Fibroblast of peridontal ligament (primary cell): ENCODE measurements around the gene ZBTB7C.
"Not testable (repeated sequence)": the region's sequence is repeated elsewhere in the genome, so short reads cannot be mapped to it uniquely, and the experiment has no call there.

Source experiments
- DNase-seq: peaks from one replicate; pipeline ENCODE4 v3.0.0-alpha.2; 2010; ENCODE audit errors: extremely low read depth

ZBTB7C gene

GRCh38 chr18:48408727-48409590 is at the start of gene ZBTB7C:
Gene ZBTB7C, minus strand, starts transcription at chr18:48409383.
- no peak for DNase-seq

- DNase-seq: no peak
Observed at GRCh38 chr18:48456838-48457237, 47.7 kb upstream of the ZBTB7C start.

- DNase-seq: peak; percentile 94
Observed at GRCh38 chr18:48455555-48456478, 46.6 kb upstream of the ZBTB7C start.

DNA sequence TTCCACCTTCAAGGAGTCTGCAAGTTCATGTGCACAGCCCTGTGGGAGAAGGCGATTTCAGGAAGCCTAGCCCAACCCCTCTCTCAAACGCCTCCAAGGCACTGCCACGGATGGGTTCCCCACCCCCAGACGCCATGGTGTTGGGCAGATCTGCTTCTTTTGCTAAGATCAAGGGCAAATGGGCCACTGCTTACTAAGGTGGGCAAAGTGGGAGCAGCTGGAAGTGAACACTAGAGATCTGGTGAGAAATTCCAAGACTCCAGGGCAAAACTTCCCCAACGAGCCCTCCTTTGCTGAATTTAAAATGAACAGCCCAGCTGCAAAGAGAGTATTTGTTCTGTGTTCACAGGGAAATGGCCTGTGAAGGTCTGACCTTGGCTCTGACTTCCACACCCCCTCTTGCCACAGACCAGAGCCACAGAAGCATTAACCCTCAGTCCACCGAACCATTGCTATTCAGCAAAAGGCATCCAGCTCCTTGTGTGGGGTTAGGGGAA is 45.1 kb upstream of the ZBTB7C start:
- no peak for DNase-seq

DNA sequence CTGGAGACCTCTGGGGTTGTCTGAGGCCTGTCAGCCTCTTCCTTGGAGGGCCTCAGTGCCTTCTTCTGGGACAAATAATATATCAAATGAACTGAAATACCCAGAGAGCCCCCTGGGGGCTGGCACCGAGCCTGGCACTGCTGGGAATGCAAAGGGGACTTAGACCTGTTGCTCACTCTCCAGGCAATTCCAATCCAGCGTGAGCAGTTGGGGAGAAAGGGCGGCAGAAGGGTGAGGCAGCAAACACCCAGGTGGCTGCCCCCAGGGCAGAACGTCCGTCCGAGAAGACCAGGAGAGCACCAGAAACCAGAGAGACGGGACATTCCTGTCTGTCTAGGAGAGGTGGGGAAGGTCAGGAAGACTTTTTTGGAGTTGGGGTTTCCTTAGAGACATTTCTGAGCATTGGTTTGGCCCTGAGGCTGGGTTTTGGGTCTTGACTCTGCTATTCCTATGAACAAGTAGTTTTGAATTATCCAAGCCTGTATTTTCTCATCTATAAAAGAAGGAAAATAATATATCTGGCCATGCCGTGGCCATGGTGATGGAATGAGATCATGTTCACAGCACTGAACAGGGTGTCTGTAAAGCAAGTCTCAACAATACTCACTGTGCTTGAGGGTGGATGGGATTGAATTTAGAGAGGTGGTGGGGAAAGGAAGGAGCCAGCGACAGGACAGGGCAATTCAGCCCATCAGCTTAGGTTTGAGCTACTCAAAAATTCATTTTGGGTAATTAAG is 44.3 kb upstream of the ZBTB7C start:
- no peak for DNase-seq

DNA sequence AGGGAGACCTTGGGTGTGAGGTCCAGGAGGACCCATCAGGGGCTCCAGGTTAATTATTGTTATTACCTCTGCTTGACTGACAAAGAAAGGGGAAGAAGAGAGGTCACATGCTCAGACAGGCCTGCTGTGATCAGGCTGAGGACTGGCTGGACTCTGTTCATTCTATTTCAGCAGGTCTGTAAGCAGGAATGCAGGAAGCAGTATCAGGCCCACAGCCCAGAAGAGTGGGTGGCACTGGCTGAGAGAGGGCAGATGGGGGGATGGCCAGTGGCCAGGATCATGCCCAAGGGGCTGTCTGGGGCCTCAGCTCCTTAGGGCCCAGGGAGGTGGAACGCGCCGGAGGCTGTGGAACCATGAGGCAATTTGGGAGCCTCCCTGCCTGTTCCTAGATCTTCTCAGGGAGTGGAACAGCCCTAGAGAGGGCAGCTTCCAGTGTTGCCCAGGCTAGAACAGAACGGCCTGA is 43.7 kb upstream of the ZBTB7C start:
- DNase-seq: no peak

DNA sequence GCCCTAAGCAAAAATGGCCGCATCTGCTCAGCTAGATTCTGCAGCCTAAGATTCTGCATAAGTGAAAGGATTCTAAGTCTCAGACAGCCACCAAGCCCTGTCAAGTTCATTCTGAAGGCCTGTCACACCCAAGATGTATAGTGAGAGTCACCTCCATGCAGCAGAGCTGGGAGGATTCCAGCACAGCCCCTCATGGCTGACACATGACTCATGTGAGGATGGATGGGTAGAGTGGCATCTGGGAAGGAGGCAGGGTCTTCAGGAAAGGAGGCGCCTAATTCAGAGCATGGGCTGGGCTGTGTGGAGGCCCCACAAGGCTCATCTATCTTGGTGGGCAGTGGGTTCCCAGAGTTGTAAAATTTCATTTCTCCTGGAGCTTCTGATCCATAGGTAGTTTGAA is 41.5 kb upstream of the ZBTB7C start:
- no peak for DNase-seq

GRCh38 chr18:48446582-48447225 is 37.5 kb upstream of the ZBTB7C start:
- peak; percentile 90 for DNase-seq

DNA sequence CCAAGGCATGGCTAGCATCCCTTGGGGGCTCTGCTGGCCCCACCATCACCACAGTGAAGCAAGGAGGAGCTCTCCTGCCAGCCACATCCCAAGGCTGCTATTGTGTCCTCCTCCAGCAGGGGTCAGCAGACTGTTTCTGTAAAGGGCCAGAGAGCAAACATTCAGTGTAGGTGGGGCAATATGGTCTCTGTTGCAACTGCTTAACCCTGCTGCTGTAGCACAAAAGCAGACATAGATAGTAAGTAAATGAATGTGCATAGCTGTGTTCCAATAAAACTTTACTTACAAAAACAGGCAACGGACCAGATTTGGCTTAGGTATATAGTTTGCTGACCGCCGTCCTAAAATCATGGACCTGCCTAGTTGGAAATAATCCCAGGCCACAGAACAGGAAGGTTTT is 36.4 kb upstream of the ZBTB7C start:
- peak; percentile 84 for DNase-seq

- peak; percentile 43 for DNase-seq
Observed at GRCh38 chr18:48442761-48443160, 33.6 kb upstream of the ZBTB7C start.

- peak; percentile 34 for DNase-seq
Observed at GRCh38 chr18:48441405-48441881, 32.3 kb upstream of the ZBTB7C start.

DNA sequence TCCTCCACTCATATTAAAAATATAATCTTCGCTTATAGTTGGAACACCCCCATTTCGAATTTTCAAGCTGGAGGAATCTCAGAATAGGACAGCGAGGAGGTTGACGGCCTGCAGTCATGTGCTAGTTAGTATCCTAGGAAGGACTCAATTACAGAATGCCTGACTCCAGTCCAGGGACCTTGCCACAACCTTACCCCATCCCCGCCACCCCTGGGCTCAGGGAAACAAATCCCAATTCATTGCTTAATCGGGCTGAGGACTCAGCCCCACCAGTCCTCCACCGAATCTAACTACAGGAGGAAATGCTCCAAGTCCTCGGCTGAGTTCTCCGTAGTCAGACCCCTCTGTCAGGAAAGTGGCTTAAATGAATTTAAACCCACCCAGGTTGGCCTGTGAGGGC is 31.7 kb upstream of the ZBTB7C start:
- no peak for DNase-seq

DNA sequence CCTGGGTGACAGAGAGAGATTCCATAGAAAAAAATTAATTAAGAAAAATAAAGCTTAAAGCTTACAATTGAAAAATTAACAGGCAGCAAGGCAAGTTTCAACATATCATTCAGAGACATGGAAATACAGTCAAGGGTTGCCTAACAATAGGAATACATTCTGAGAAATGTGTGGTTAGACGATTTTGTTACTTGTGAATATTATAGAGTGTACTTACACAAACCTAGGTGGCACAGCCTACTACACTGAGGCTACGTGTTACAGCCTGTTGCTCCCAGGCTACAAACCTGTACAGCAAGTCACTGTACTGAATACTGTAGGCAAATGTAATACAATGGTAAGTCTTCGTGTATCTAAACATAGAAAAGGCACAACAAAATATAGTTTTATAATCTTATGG is 27.7 kb upstream of the ZBTB7C start:
- DNase-seq: no peak

DNA sequence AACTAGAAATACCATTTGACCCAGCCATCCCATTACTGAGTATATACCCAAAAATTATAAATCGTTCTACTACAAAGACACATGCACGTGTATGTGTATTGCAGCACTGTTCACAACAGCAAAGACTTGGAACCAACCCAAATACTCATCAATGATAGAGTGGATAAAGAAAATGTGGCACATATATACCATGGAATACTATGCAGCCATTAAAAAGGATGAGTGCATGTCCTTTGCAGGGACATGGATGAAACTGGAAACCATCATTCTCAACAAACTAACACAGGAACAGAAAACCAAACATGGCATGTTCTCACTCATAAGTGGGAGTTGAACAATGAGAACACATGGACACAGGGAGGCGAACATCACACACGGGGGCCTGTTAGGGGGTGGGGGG is 25.2 kb upstream of the ZBTB7C start:
- DNase-seq: not testable (repeated sequence)

GRCh38 chr18:48433541-48433940 is 24.4 kb upstream of the ZBTB7C start:
- DNase-seq: no peak

DNA sequence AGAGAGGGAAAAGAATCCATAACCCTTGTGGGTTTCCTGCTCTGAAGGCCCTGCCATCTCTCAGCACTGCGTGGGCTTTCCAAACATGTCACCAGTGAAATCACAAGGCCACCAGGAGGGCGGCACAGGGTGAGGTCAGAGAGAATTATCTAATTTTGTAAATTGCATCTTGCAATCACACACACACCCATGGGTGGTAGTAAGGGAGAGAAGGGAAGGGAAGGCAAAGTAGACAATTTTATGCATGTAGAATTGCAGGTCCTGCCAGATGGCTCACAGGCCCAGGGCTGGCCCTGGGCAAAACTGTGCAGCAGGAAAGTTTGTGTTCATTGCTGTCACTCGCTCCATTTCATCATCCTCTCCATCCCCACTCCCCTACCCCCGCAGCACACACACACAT is 21.0 kb upstream of the ZBTB7C start:
- DNase-seq: no peak

GRCh38 chr18:48428475-48429177 is 19.4 kb upstream of the ZBTB7C start:
- no peak for DNase-seq

DNA sequence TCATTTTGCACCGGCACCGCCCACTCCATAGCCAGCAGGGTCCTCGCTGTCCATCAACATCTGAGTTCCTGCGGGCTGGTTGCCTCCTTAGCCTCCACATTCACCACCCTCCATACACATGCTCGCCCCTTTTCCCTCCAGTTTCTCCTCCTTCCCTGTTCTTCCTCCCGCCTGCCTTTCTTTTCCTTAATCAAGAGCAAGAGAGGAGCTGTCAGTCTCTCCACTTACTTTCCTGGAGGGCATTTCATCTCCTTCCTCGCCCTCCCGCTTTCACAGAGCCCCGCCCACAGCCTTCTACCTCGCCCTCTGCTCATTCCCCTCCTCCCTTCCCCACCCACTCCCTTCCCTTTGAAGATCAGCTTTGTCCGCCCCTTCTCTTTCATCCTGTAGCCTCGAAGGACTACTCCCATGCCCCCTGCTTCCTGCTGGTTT is 13.8 kb upstream of the ZBTB7C start:
- no peak for DNase-seq

DNA sequence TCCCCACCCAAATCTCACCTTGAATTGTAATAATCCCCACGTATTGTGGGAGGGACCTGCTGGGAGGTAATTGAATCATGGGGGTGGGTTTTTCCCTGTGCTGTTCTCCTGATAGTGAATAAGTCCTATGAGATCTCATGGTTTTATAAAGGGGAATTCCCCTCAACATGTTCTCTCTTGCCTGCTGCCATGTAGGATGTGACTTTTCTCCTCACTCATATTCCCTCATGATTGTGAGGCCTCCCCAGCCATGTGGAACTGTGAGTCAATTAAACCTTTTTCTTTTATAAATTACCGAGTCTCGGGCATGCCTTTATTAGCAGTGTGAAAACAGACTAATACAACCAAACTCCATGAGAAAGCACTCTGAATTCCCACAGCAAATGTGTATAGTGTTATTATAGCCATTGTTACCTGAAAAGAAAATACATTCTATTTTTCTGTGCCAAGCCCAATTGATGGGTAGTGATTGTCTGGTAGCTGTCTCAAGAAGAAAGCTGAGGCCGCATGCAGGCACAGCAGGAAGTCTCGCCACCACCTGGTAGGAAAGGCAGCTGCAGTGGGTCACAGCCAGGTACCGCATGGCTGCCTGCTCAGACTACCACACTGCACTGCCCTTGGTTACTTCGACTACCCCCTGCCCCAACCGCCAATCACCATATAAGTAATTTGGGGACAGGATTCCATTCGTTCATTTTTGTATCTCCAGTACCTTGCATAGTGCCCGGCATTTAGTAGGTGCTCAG is 10.3 kb upstream of the ZBTB7C start:
- DNase-seq: no peak
